ENCODE results near the gene MYEOV.

- TF ChIP-seq CTCF (IDR thresholded peaks at IDR 0.05; ENCODE audit: low read length): no peak
- TF ChIP-seq EZH2 (optimal IDR thresholded peaks at IDR 0.05; ENCODE audit: low read depth, low read length): no peak
- no peak for TF ChIP-seq EZH2phosphoT487 (IDR thresholded peaks at IDR 0.05; ENCODE audit: low read length)
These were observed 32.8 kb upstream of the MYEOV start for GRCh38 chr11:69261116-69261515.
